ENCODE results near the gene CHSY1. TPM values are rescaled to one million over a fixed set of nuclear protein-coding genes. Genes with fewer than 3 reads are reported as not detected.
A peak's percentile ranks its signal among the peaks of the same experiment; 100 is the strongest.

CHSY1 gene
- total RNA-seq, 1 donor from 2014 or later: 20.4 TPM

DNA sequence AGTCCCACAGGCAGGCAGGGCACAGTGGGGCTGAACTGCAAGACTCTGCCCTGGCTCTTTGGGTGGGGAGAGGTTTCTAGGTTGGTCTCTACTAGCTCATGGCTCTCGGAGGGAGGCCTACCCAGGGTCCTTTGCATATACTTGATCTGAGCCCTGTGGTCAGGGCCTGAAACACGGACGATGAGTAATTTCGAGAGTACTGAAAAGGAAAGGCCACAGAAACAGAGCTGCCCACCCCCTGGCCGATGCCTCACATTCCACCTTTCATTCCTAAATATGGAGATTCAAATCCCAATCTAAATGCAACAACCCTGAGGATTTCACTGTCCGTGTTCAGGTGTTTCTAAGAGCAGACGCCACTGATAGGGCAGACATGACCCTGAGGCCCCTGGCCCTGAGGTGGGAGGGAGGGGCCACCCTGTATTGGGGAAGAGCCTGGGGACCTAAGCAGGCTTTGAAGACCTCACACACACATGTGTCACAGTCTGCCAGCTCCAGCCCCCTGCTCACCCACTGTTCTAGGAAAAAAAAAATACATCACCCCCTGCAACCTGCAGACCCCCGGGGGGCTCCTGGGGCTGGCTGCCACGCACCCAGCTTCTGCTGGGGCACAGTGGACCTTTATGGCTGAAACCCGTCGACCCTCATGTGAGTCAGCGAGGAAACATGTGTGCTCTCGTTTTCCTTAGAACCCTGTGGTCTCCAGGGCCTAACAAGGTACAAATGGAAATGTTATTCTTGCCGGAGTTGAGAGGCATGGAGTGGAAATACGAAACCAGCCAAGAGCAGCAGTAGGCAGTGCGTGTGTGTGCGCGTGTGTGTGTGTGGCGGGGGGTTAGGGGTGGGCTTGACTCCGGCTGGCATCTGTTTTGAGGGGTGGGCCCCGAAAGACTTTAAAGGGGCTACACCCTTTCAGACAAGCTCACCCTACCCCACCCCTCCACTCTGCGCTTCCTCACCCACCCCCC, 112.7 kb downstream of the CHSY1 start:
- H3K27me3 Mint-ChIP-seq: no peaks in the 10 kb centered on the region
- H3K4me3 Mint-ChIP-seq: no peak overlapping the region

DNA sequence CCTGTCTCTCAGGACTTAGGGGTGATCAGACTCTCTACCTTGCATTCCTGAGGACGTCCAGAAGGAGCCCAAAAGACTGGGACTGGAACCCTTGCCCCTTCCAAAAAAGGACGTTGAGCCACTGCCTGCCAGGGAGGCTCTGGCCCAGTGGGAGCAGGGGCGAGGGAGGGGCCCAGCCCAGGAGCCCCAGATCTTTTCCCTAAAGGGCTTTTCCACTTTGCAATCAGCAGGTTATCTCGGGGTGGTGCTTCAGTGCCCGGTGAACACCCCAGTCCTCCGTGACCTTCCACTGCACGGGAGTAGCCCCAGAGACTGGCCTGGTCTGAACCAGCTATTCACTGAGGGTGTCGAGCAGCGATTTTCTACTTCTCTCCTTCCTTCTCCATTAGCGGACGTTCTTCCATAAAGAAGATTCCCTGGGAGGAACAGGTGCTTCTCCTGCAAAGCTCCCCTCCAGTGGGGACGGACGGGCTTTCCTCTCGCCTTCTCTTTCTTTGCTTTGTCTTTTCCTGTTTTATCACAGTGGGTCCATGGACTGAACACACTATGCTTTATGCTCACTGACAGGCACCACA, 113.7 kb downstream of the CHSY1 start:
- TF ChIP-seq, protein P1, sequence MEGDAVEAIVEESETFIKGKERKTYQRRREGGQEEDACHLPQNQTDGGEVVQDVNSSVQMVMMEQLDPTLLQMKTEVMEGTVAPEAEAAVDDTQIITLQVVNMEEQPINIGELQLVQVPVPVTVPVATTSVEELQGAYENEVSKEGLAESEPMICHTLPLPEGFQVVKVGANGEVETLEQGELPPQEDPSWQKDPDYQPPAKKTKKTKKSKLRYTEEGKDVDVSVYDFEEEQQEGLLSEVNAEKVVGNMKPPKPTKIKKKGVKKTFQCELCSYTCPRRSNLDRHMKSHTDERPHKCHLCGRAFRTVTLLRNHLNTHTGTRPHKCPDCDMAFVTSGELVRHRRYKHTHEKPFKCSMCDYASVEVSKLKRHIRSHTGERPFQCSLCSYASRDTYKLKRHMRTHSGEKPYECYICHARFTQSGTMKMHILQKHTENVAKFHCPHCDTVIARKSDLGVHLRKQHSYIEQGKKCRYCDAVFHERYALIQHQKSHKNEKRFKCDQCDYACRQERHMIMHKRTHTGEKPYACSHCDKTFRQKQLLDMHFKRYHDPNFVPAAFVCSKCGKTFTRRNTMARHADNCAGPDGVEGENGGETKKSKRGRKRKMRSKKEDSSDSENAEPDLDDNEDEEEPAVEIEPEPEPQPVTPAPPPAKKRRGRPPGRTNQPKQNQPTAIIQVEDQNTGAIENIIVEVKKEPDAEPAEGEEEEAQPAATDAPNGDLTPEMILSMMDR (IDR thresholded peaks at IDR 0.05): no peak
- POLR2A ChIA-PET: no interaction called here
- H3K36me3 Mint-ChIP-seq (ENCODE audit: low read depth): no peaks in the 10 kb centered on the region
- no peaks in the 10 kb centered on the region for H3K9me3 Mint-ChIP-seq
- H3K27me3 Mint-ChIP-seq: no peaks in the 10 kb centered on the region
- CTCF ChIA-PET: no interaction called here
- no peak overlapping the region for H3K4me3 Mint-ChIP-seq
- intact Hi-C loops (cut with micrococcal nuclease): loop anchor here (10.0 kb wide), 1 partner anchor 213 kb away; no protein-coding TSS in a partner anchor
- no peak for ATAC-seq (ENCODE audit: low read depth)
- no peak for DNase-seq
- no peak overlapping the region for H3K27ac Mint-ChIP-seq
- peaks cover 56% of the 10 kb centered on the region for H3K4me1 Mint-ChIP-seq

More for the DNA sequence above, 112.7 kb downstream of the CHSY1 start:
- no peak for ATAC-seq (ENCODE audit: low read depth)
- Mint-ChIP-seq H3K9me3 (no peaks in the 10 kb centered on the region), H3K36me3 (ENCODE audit: low read depth) (no peaks in the 10 kb centered on the region), H3K27ac (no peak overlapping the region), H3K4me1 (peaks cover 52% of the 10 kb centered on the region)
- ChIA-PET CTCF (no interaction called here), POLR2A (no interaction called here)
- no peak for DNase-seq
- TF ChIP-seq, protein P1 (IDR thresholded peaks at IDR 0.05): no peak
- intact Hi-C loops (cut with micrococcal nuclease): loop anchor here (10.0 kb wide), 1 partner anchor 214 kb away; no protein-coding TSS in a partner anchor

DNA sequence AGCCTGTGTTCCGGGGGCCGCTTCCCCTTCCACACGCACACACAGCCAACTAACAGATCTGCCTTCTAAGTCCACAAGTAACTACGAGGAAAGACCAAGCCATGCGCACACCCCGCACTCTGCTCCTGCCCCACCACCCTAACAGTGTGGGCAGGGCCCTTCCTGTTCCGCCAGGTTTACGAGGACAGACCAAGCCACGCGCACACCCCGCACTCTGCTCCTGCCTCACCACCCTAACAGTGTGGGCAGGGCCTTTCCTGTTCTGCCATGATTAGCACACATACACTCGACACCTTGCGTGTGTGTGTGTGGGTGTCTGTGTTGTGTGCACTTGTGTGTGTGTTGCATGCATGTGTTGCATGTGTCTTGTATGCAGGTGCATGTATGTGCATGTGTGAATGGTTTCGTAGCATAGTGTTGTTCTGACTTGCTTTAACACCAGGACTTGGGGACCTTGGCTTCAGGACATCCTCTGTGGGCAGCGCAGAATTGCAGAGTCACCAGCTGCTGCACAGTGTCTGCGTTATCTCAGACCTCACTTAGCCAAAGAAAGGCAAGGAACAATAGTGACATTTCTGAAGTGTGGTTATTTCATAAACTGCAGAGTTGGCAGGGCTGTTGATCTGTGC, 114.4 kb downstream of the CHSY1 start:
- intact Hi-C loops (cut with micrococcal nuclease): loop anchor here (10.0 kb wide), 1 partner anchor 213 kb away; no protein-coding TSS in a partner anchor
- peak overlapping the region; percentile 28 for H3K4me3 Mint-ChIP-seq
- TF ChIP-seq, protein P1 (IDR thresholded peaks at IDR 0.05): no peak
- peaks cover 56% of the 10 kb centered on the region for H3K4me1 Mint-ChIP-seq
- ATAC-seq (ENCODE audit: low read depth) (no peak), DNase-seq (no peak)
- no peaks in the 10 kb centered on the region for H3K27me3 Mint-ChIP-seq
- no peaks in the 10 kb centered on the region for H3K9me3 Mint-ChIP-seq
- H3K27ac Mint-ChIP-seq: no peak overlapping the region
- H3K36me3 Mint-ChIP-seq (ENCODE audit: low read depth): no peaks in the 10 kb centered on the region
- ChIA-PET POLR2A (no interaction called here), CTCF (no interaction called here)

DNA sequence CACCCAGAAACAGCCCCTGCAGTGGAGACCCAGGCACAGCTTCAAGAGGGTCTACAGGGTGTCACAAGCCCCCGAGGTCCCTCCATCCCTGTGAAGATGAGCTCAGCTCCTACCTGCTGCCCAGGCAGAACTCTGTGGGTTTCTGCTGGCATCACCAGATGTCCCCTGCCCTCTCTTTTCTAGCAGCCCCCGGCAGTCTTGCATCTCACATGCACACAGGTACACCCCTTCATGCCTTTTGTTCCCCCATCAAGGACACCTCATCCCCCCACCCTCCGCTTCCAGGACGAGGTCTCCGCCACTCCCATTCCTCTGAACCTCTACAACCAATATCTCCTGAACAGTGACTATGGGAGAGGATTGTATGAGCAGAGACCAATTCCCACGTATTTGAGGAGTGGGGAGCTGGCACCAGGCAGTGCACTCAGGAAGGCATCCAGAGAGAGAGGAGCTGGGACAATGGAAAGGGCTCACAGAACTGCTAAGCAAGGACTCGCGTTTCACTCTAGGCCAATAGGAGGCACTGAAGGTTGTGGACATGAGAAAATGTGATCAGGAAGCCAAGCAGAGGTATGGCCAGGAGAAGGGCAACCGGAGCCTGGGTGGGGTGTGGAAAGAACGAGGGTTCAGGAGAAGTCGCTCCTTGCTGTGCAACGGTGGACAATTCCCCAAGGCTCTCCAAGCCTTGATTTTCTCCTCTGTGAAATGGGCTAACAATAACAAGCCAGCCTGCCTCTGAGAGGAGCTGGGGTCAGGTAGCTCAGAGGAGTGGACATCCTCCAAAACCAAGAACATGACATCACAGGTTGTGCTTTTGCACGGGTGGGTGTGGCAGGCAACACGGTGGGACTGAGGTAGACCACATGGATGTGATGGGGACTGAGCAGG, 115.2 kb downstream of the CHSY1 start:
- no peak overlapping the region for H3K4me3 Mint-ChIP-seq
- CTCF ChIA-PET: no interaction called here

More for the DNA sequence above, 115.2 kb downstream of the CHSY1 start:
- POLR2A ChIA-PET: no interaction called here
- ATAC-seq (ENCODE audit: low read depth): no peak
- TF ChIP-seq, protein P1 (IDR thresholded peaks at IDR 0.05): no peak
- H3K27ac Mint-ChIP-seq: no peak overlapping the region
- no peaks in the 10 kb centered on the region for H3K9me3 Mint-ChIP-seq
- intact Hi-C loops (cut with micrococcal nuclease): loop anchor here (10.0 kb wide), 1 partner anchor 212 kb away; no protein-coding TSS in a partner anchor
- H3K4me1 Mint-ChIP-seq: peaks cover 57% of the 10 kb centered on the region
- H3K36me3 Mint-ChIP-seq (ENCODE audit: low read depth): no peaks in the 10 kb centered on the region
- no peak for DNase-seq
- no peaks in the 10 kb centered on the region for H3K27me3 Mint-ChIP-seq
